Esophagus squamous epithelium (tissue), 5 donors: ENCODE measurements around the gene ST6GAL1. TPM values are rescaled to one million over a fixed set of nuclear protein-coding genes. Genes with fewer than 3 reads are reported as not detected.

Source experiments
- DNase-seq: peaks from one replicate; lab custom pipeline; 2025; lab: John Stamatoyannopoulos, UW
- H3K27ac ChIP-seq, 4 donors: fragments of 200-600 bp; sonication (generic); one replicate each; pipeline ENCODE4 v1.5.1; 2016 to 2019; ENCODE audit warnings: mild to moderate bottlenecking in 1 of 4
- H3K27me3 ChIP-seq, 4 donors: fragments of 200-600 bp; sonication (generic); 1 replicate in 3 of 4; 2 replicates in 1 of 4; pipeline versions ENCODE4 v1.5.1 to v1.6.0; 2017 to 2021; ENCODE audit warnings: antibody characterized with exemption in 1 of 4
- H3K36me3 ChIP-seq, 3 donors: fragments of 200-600 bp; sonication (generic); one replicate each; pipeline ENCODE4 v1.5.1; 2016 to 2019
- H3K4me1 ChIP-seq, 3 donors: fragments of 200-600 bp; sonication (generic); one replicate each; pipeline ENCODE4 v1.5.1; 2017 to 2019
- H3K4me3 ChIP-seq, 4 donors: fragments of 200-600 bp; sonication (generic); 1 replicate in 3 of 4; 2 replicates in 1 of 4; pipeline ENCODE4 v1.5.1; 2016 to 2019; ENCODE audit warnings: mild to moderate bottlenecking in 2 of 4, moderate library complexity in 1 of 4
- H3K9me3 ChIP-seq, 3 donors: fragments of 200-600 bp; sonication (generic); one replicate each; pipeline ENCODE4 v1.5.1; 2016 to 2019
- POLR2A ChIP-seq, 4 donors: fragments of 450-650 bp; IDR thresholded peaks; one replicate each; pipeline ENCODE4 v1.6.1; 2017; ENCODE audit warnings: antibody characterized with exemption in 4 of 4, mild to moderate bottlenecking in 4 of 4, moderate library complexity in 3 of 4
- WGBS, 2 donors: methylation state at CpG; one replicate each; pipeline ENCODE4 v1.1.5; 2018; 5-methylcytosine and 5-hydroxymethylcytosine counted together
- intact Hi-C: fragments of 100-400 bp; cut with DNase I; formaldehyde crosslinking; loops from one replicate; pipeline ENCODE4 v1.15.0; 2022
- total RNA-seq, 4 donors: library from RNA; depleted of rRNA; stranded (reverse); fragments of >200 nt; gene quantifications; one replicate each; pipeline ENCODE4 v1.1.0, GENCODE V29; 2016
- TF ChIP-seq, protein P1 (sequence below), 6 experiments: fragments of 450-650 bp in 4 of 6; fragments of 200-600 bp in 2 of 6; sonication (generic) in 2 of 6; IDR thresholded peaks; one replicate each; pipeline ENCODE4 v1.5.1; 2016 to 2019; ENCODE audit warnings: antibody characterized with exemption in 6 of 6, mild to moderate bottlenecking in 4 of 6, moderate library complexity in 4 of 6
- donor health status: DM: yes; HTN: yes; CAD: no.

The ST6GAL1 gene
- total RNA-seq, 4 donors from 2014 or later: 6.0 to 44.2 (median 15.2) TPM

DNA sequence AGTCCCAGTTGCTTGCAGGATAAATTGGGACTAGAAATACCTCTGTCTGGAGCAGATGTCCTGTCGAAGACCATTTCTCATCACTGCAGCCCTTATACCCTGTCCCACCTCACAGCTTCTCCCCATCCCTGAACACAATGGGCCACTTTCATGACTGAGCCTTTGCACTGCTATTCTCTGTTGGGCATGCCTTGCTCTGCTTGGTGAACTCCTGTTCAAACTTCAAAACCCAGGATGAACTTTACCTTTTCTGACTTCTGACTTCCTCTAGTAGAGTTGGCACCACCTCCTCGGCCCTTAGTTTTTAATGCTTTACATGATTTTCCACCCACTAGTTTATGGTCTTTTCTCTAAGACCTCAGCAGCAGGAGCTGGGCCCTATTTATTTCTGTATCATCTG is 48.4 kb downstream of the ST6GAL1 start:
- no peak for TF ChIP-seq POLR2A (IDR thresholded peaks at IDR 0.05)
- TF ChIP-seq, protein P1, sequence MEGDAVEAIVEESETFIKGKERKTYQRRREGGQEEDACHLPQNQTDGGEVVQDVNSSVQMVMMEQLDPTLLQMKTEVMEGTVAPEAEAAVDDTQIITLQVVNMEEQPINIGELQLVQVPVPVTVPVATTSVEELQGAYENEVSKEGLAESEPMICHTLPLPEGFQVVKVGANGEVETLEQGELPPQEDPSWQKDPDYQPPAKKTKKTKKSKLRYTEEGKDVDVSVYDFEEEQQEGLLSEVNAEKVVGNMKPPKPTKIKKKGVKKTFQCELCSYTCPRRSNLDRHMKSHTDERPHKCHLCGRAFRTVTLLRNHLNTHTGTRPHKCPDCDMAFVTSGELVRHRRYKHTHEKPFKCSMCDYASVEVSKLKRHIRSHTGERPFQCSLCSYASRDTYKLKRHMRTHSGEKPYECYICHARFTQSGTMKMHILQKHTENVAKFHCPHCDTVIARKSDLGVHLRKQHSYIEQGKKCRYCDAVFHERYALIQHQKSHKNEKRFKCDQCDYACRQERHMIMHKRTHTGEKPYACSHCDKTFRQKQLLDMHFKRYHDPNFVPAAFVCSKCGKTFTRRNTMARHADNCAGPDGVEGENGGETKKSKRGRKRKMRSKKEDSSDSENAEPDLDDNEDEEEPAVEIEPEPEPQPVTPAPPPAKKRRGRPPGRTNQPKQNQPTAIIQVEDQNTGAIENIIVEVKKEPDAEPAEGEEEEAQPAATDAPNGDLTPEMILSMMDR (IDR thresholded peaks at IDR 0.05): no peak

DNA sequence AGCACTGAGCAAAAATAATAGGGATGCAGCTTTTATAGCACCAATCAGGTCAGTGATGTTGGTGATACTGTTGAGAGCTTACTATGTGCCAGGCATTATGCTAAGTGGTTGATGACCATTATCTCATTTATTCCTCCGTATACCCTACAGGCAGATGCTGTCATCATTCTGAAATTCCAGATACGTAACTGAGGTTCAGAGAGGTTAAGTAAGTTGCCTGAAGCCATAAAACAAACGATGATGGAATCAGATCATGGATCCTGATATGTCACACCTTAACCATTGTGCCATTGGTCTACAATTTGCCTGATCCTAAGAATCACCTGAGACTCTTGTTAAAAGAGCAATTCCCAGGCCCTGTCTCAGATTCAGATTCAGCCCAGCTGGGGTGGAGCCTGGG is 49.5 kb downstream of the ST6GAL1 start:
- H3K9me3 ChIP-seq: no peaks in the 10 kb centered on the region
- no peak overlapping the region for H3K27ac ChIP-seq
- no peak overlapping the region for H3K4me3 ChIP-seq
- 59 to 65% methylated on average over 3 of the region's 3 CpGs for WGBS, 2 donors
- intact Hi-C loops: no loop called here
- H3K36me3 ChIP-seq: no peaks in the 10 kb centered on the region
- no peak for DNase-seq
- TF ChIP-seq, protein P1 (IDR thresholded peaks at IDR 0.05): no peak
- H3K4me1 ChIP-seq: peaks cover 0 to 25% (median 7%) of the 10 kb centered on the region in 3 donors
- H3K27me3 ChIP-seq: no peaks in the 10 kb centered on the region

More for the DNA sequence above, 48.4 kb downstream of the ST6GAL1 start:
- Histone ChIP-seq H3K27ac (no peak overlapping the region), H3K4me3 (no peak overlapping the region), H3K9me3 (no peaks in the 10 kb centered on the region), H3K27me3 (no peaks in the 10 kb centered on the region), H3K4me1 (peaks cover 0 to 25% (median 7%) of the 10 kb centered on the region in 3 donors), H3K36me3 (no peaks in the 10 kb centered on the region)
- DNase-seq: no peak
- intact Hi-C loops: no loop called here
- 100% methylated on average over 2 of the region's 2 CpGs for WGBS, 2 donors

DNA sequence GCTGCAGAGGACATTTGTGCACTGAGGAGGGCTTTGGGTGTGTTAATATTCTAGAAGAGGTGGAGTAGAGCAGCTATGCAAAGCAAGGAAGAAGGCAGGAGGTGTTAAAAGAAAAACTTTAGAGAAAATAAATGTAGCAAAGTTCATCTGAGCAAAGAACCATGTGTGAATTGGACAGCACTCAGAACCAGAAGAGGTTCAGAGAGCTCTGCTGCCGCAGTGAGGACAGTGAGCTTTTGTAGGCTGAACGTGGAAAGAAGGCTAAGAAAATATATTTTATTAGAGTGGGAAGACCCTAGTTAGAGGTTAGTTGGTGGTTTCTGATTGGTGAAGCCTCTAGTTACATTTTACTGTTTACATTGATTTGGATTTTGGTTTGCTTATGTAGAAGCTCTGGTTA is 50.7 kb downstream of the ST6GAL1 start:
- intact Hi-C loops: no loop called here
- Histone ChIP-seq H3K27ac (no peak overlapping the region), H3K27me3 (no peaks in the 10 kb centered on the region), H3K9me3 (no peaks in the 10 kb centered on the region), H3K36me3 (no peaks in the 10 kb centered on the region), H3K4me1 (peaks cover 0 to 22% (median 7%) of the 10 kb centered on the region in 3 donors), H3K4me3 (no peak overlapping the region)
- WGBS, 2 donors: 82 to 92% methylated on average over 2 of the region's 2 CpGs
- no peak for TF ChIP-seq POLR2A (IDR thresholded peaks at IDR 0.05)
- TF ChIP-seq, protein P1 (IDR thresholded peaks at IDR 0.05): no peak
- DNase-seq: no peak

DNA sequence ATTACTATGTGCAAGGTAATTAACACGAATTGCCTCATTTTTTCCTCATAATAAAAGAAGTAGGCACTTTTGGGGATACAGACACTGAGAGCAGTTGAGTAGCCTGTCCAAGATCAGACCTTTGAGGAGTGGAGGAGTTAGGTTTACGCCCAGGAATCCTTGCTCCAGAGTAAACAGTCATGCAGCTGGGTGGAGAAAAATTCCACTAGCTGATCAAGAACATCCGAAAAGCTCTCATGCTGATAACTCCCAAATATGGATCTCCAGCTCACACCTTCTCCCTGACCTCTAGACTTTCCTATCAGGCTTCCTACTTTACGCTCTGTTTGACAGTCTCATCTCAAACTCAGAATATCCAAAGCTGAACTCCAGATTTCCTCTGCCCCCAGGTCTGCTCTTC is 53.3 kb downstream of the ST6GAL1 start:
- WGBS, 2 donors: 86 to 88% methylated on average over 4 of the region's 4 CpGs
- Histone ChIP-seq H3K27ac (no peak overlapping the region), H3K4me3 (no peak overlapping the region), H3K36me3 (no peaks in the 10 kb centered on the region), H3K9me3 (no peaks in the 10 kb centered on the region), H3K27me3 (no peaks in the 10 kb centered on the region), H3K4me1 (no peaks in the 10 kb centered on the region)
- DNase-seq: no peak
- TF ChIP-seq, protein P1 (IDR thresholded peaks at IDR 0.05): no peak
- TF ChIP-seq POLR2A (IDR thresholded peaks at IDR 0.05): no peak
- intact Hi-C loops: no loop called here

DNA sequence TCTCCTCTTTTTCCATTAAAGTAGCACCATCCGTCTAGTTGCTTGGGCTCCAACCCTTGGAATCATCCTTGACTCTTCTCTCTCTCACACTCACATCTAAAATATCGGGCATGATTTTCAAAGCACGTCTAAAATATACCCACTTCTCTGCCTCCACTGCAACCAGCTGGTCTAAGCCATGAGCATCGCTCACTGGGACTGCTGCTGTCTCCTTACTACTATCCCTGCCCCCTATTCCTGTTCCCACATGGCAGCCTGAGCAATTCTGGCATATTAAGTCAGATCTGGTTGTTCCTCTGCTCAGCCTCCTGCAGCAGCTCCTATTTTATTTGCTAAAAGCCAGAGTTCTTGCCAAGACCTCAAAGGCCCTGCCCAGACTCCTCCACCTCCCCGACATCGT is 53.7 kb downstream of the ST6GAL1 start:
- H3K27me3 ChIP-seq: no peaks in the 10 kb centered on the region
- no peaks in the 10 kb centered on the region for H3K4me1 ChIP-seq
- H3K27ac ChIP-seq: no peak overlapping the region
- H3K9me3 ChIP-seq: no peaks in the 10 kb centered on the region
- 82 to 92% methylated on average over 6 of the region's 6 CpGs for WGBS, 2 donors
- H3K4me3 ChIP-seq: no peak overlapping the region
- no peak for TF ChIP-seq POLR2A (IDR thresholded peaks at IDR 0.05)
- TF ChIP-seq, protein P1 (IDR thresholded peaks at IDR 0.05): no peak
- intact Hi-C loops: no loop called here
- H3K36me3 ChIP-seq: no peaks in the 10 kb centered on the region
- DNase-seq: no peak
